ENCODE results near the gene SLC39A6.

The SLC39A6 gene

DNA sequence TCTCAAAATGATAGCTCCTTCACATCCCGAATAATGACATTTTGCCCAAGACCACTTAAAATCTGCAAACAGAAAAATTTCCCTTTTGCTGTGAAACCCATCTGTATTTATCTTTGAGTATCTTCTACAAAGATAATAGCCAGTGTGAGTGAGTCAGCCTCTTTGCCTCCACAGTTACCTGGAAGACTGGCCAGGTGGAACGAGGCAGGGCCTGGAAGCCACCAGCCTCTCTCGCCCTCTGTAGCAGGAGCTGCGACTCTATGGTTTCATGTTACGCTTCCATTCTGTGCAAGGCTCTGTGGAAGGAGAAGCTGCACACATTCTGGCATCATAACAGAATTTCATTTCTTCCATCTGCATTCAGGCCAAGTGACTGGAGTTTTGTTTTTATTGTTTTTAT, 10.1 kb upstream of the SLC39A6 start:
- no peak for DNase-seq (ENCODE audit: extremely low read depth, low read depth)
- H3K4me3 ChIP-seq (replicated peaks; ENCODE audit: low read depth, low read length): no peak overlapping the region
- TF ChIP-seq, protein P1, sequence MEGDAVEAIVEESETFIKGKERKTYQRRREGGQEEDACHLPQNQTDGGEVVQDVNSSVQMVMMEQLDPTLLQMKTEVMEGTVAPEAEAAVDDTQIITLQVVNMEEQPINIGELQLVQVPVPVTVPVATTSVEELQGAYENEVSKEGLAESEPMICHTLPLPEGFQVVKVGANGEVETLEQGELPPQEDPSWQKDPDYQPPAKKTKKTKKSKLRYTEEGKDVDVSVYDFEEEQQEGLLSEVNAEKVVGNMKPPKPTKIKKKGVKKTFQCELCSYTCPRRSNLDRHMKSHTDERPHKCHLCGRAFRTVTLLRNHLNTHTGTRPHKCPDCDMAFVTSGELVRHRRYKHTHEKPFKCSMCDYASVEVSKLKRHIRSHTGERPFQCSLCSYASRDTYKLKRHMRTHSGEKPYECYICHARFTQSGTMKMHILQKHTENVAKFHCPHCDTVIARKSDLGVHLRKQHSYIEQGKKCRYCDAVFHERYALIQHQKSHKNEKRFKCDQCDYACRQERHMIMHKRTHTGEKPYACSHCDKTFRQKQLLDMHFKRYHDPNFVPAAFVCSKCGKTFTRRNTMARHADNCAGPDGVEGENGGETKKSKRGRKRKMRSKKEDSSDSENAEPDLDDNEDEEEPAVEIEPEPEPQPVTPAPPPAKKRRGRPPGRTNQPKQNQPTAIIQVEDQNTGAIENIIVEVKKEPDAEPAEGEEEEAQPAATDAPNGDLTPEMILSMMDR (IDR thresholded peaks at IDR 0.05; ENCODE audit: low read depth, low read length, missing control alignments): no peak

DNA sequence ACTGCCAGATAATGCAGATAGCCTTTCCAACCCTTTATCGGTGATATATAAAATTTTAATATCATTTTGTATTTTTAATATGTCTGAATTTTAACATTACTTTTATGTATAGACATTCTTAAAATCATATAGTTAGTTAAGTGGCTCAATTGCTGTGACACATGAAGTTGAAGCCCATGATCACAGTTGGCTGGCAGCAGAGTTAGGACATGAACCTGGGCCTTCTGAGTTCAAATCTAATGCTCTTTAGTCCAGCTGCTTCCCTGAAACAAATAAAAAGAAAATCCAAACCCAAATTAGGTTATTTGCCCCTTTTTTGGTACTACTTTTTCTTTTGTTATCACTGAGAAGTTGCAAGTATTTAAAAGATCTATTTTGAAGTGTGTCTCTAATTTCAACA, 6.1 kb upstream of the SLC39A6 start:
- H3K4me3 ChIP-seq (replicated peaks; ENCODE audit: low read depth, low read length): no peak overlapping the region
- no peak for DNase-seq (ENCODE audit: extremely low read depth, low read depth)
- TF ChIP-seq, protein P1 (IDR thresholded peaks at IDR 0.05; ENCODE audit: low read depth, low read length, missing control alignments): no peak

DNA sequence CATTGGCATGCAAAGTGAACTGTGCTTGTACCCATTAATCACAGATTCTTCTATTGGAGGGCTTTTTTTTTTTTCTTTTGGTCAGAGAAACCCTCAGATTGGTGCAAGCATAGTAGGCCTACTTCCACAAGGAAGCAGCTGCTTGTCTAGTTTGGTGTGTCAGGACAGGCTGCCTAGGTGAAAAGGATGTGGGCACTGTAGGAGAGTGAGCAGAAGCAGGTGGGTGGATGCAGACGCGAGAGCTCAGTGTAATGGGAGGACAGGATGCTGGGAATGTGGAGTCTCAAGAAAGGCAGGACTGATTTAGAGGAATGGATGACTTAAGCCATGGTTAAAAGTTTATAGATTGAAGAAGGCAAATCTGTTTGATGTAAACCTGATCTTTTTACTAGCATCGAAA, 3.6 kb upstream of the SLC39A6 start:
- TF ChIP-seq, protein P1 (IDR thresholded peaks at IDR 0.05; ENCODE audit: low read depth, low read length, missing control alignments): no peak
- H3K4me3 ChIP-seq (replicated peaks; ENCODE audit: low read depth, low read length): no peak overlapping the region
- DNase-seq (ENCODE audit: extremely low read depth, low read depth): no peak

GRCh38 chr18:36131692-36132483, 2.7 kb upstream of the SLC39A6 start:
- H3K4me3 ChIP-seq (replicated peaks; ENCODE audit: low read depth, low read length): peak overlapping the region; percentile 98
- TF ChIP-seq, protein P1 (IDR thresholded peaks at IDR 0.05; ENCODE audit: low read depth, low read length, missing control alignments): no peak
- DNase-seq (ENCODE audit: extremely low read depth, low read depth): no peak

DNA sequence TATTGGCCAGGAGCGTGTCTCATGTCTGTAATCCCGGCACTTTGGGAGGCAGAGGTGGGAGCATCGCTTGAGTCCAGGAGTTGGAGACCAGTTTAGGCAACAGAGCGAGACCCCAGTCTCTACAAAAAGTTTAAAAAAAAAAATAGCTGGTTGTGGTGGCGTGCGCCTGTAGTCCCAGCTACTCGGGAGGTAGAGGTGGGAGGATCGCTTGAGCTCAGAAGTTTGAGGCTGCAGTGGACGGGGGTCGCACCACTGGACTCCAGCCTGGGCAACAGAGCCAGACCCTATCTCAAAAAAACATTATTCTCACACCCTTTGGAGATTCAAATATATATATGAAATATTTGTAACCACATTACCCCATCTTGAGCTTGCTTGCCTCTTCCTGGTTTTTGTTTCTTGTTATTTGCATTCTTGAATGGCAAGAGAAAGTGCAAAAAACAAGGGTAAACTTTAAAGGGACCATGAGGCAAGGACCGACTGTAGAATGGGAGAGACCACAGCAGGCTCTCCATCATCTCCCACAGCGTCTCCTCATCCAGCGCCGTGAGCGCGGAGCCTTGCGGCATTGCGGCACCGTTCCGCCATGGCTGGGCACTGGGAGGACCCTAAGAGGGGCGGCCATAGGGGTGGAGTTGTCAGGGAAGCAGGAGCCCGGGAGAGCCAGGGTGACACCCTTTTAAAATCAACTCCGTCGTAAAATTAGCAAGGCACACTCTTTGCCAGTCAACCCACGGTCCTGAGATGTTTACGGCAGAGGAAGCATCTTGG, 1.9 kb upstream of the SLC39A6 start:
- DNase-seq (ENCODE audit: extremely low read depth, low read depth): no peak
- H3K4me3 ChIP-seq (replicated peaks; ENCODE audit: low read depth, low read length): peak overlapping the region; percentile 98
- TF ChIP-seq, protein P1 (IDR thresholded peaks at IDR 0.05; ENCODE audit: low read depth, low read length, missing control alignments): no peak

GRCh38 chr18:36130039-36130831, 1.1 kb upstream of the SLC39A6 start:
- TF ChIP-seq, protein P1 (IDR thresholded peaks at IDR 0.05; ENCODE audit: low read depth, low read length, missing control alignments): no peak
- peak overlapping the region; percentile 98 for H3K4me3 ChIP-seq (replicated peaks; ENCODE audit: low read depth, low read length)
- no peak for DNase-seq (ENCODE audit: extremely low read depth, low read depth)

Measured in HFF-Myc (cell line).